Measurements from ENCODE around the gene INTS4.
A peak's percentile ranks its signal among the peaks of the same experiment; 100 is the strongest.
"Not testable (repeated sequence)": the region's sequence is repeated elsewhere in the genome, so short reads cannot be mapped to it uniquely, and the experiment has no call there.

The INTS4 gene

GRCh38 chr11:77994434-77995362 lies at the start of gene INTS4:
TSS of gene INTS4 (minus strand) at chr11:77994668. CDS start at chr11:77994643, 25 bp downstream.
- DNase-seq (ENCODE audit: low read depth) = peak; percentile 100

- no peak for DNase-seq (ENCODE audit: low read depth)
Observed at GRCh38 chr11:78041843-78042440, 47.5 kb upstream of the INTS4 start.

GRCh38 chr11:78041380-78041719 lies 46.9 kb upstream of the INTS4 start:
- DNase-seq (ENCODE audit: low read depth) = not testable (repeated sequence)

GRCh38 chr11:78040691-78041379 lies 46.4 kb upstream of the INTS4 start:
- DNase-seq (ENCODE audit: low read depth) = no peak

GRCh38 chr11:78039919-78040671 lies 45.6 kb upstream of the INTS4 start:
- peak; percentile 38 for DNase-seq (ENCODE audit: low read depth)

- no peak for DNase-seq (ENCODE audit: low read depth)
Observed at GRCh38 chr11:78039391-78039918, 45.0 kb upstream of the INTS4 start.

- DNase-seq (ENCODE audit: low read depth) = no peak
Observed at GRCh38 chr11:78038697-78039313, 44.3 kb upstream of the INTS4 start.

GRCh38 chr11:78037825-78038620 lies 43.6 kb upstream of the INTS4 start:
- DNase-seq (ENCODE audit: low read depth) = no peak

- DNase-seq (ENCODE audit: low read depth) = no peak
Observed at GRCh38 chr11:78037056-78037455, 42.6 kb upstream of the INTS4 start.

GRCh38 chr11:78036313-78036712 lies 41.8 kb upstream of the INTS4 start:
- DNase-seq (ENCODE audit: low read depth) = no peak

- no peak for DNase-seq (ENCODE audit: low read depth)
Observed at GRCh38 chr11:78034623-78035022, 40.2 kb upstream of the INTS4 start.

GRCh38 chr11:78033040-78033439 lies 38.6 kb upstream of the INTS4 start:
- DNase-seq (ENCODE audit: low read depth) = no peak

GRCh38 chr11:78032090-78032489 lies 37.6 kb upstream of the INTS4 start:
- no peak for DNase-seq (ENCODE audit: low read depth)

- DNase-seq (ENCODE audit: low read depth) = no peak
Observed at GRCh38 chr11:78031629-78032028, 37.2 kb upstream of the INTS4 start.

GRCh38 chr11:78030429-78031325 lies 36.2 kb upstream of the INTS4 start:
- DNase-seq (ENCODE audit: low read depth) = peak; percentile 30

GRCh38 chr11:78028423-78028822 lies 34.0 kb upstream of the INTS4 start:
- not testable (repeated sequence) for DNase-seq (ENCODE audit: low read depth)

GRCh38 chr11:78027759-78028158 lies 33.3 kb upstream of the INTS4 start:
- no peak for DNase-seq (ENCODE audit: low read depth)

- no peak for DNase-seq (ENCODE audit: low read depth)
Observed at GRCh38 chr11:78025378-78025777, 30.9 kb upstream of the INTS4 start.

GRCh38 chr11:78023426-78023825 lies 29.0 kb upstream of the INTS4 start:
- no peak for DNase-seq (ENCODE audit: low read depth)
